Measurements from ENCODE around the gene SUPT6H. TPM values are rescaled to one million over a fixed set of nuclear protein-coding genes. Genes with fewer than 3 reads are reported as not detected.
A peak's percentile ranks its signal among the peaks of the same experiment; 100 is the strongest.

Gene SUPT6H
- total RNA-seq, 1 experiment from 2014 or later: 52.7 TPM

DNA sequence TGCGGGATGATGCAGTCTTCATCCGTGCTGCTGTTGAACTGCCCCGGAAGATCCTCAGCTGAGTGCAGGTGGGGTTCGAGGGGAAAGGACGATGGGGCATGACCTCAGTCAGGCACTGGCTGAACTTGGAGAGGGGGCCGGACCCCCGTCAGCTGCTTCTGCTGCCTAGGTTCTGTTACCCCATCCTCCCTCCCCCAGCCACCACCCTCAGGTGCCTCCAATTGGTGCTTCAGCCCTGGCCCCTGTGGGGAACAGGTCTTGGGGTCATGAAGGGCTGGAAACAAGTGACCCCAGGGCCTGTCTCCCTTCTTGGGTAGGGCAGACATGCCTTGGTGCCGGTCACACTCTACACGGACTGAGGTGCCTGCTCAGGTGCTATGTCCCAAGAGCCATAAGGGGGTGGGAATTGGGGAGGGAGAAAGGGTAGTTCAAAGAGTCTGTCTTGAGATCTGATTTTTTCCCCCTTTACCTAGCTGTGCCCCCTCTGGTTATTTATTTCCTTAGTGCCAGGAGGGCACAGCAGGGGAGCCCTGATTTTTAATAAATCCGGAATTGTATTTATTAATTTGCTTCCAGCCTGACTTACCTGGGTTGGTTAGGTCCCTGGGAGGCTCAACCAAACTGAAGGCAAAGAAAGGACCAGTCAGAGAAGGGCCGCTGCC lies 87.6 kb downstream of the SUPT6H start:
- no peak for DNase-seq (ENCODE audit: low spot score)

GRCh38 chr17:28750178-28751047 lies 88.4 kb downstream of the SUPT6H start:
- peak; percentile 92 for DNase-seq (ENCODE audit: low spot score)

- no peak for DNase-seq (ENCODE audit: low spot score)
Observed at GRCh38 chr17:28751600-28752366, 89.8 kb downstream of the SUPT6H start.

Other genes with a start within 250 kb of the SUPT6H start
- gene SLC13A2, start 188.6 kb upstream of the SUPT6H start, total RNA-seq (2014; rRNA removed; shearing (Covaris generic)): not detected in 2 replicates
- gene FOXN1, start 155.9 kb upstream of the SUPT6H start, total RNA-seq (2014; rRNA removed; shearing (Covaris generic)): 0.22 TPM in 1 of 2 replicates, not detected in the other
- 65.5 and 73.5 TPM in 2 replicates for gene UNC119, start 109.6 kb upstream of the SUPT6H start, total RNA-seq (2014; rRNA removed; shearing (Covaris generic))
- 48.9 and 83.5 TPM in 2 replicates for gene PIGS, start 90.7 kb upstream of the SUPT6H start, total RNA-seq (2014; rRNA removed; shearing (Covaris generic))
- gene ALDOC, start 85.3 kb upstream of the SUPT6H start, total RNA-seq (2014; rRNA removed; shearing (Covaris generic)): 1.3 and 2.1 TPM in 2 replicates
- 162 and 170 TPM in 2 replicates for gene SPAG5, start 63.2 kb upstream of the SUPT6H start, total RNA-seq (2014; rRNA removed; shearing (Covaris generic))
- 6.5 and 8.4 TPM in 2 replicates for gene RSKR, start 48.0 kb upstream of the SUPT6H start, total RNA-seq (2014; rRNA removed; shearing (Covaris generic))
- 119 and 131 TPM in 2 replicates for gene BLTP2, start 17.0 kb upstream of the SUPT6H start, total RNA-seq (2014; rRNA removed; shearing (Covaris generic))
- gene SDF2, start 299 bp upstream of the SUPT6H start, total RNA-seq (2014; rRNA removed; shearing (Covaris generic)): 102 and 112 TPM in 2 replicates
- gene PROCA1, start 49.7 kb downstream of the SUPT6H start, total RNA-seq (2014; rRNA removed; shearing (Covaris generic)): 1.2 and 2.0 TPM in 2 replicates
- 246 and 286 TPM in 2 replicates for gene RAB34, start 55.7 kb downstream of the SUPT6H start, total RNA-seq (2014; rRNA removed; shearing (Covaris generic))
- gene RPL23A, start 57.8 kb downstream of the SUPT6H start, total RNA-seq (2014; rRNA removed; shearing (Covaris generic)): 697 and 1,197 TPM in 2 replicates
- 3.3 and 3.9 TPM in 2 replicates for gene TLCD1, start 64.0 kb downstream of the SUPT6H start, total RNA-seq (2014; rRNA removed; shearing (Covaris generic))
- 1.5 and 2.5 TPM in 2 replicates for gene NEK8, start 66.6 kb downstream of the SUPT6H start, total RNA-seq (2014; rRNA removed; shearing (Covaris generic))
- 75.5 and 90.6 TPM in 2 replicates for gene TRAF4, start 81.8 kb downstream of the SUPT6H start, total RNA-seq (2014; rRNA removed; shearing (Covaris generic))
- gene FAM222B, start 180.6 kb downstream of the SUPT6H start, total RNA-seq (2014; rRNA removed; shearing (Covaris generic)): 9.2 and 10.2 TPM in 2 replicates
- gene ERAL1, start 192.8 kb downstream of the SUPT6H start, total RNA-seq (2014; rRNA removed; shearing (Covaris generic)): 45.1 and 66.6 TPM in 2 replicates
- 43.9 and 45.5 TPM in 2 replicates for gene FLOT2, start 235.5 kb downstream of the SUPT6H start, total RNA-seq (2014; rRNA removed; shearing (Covaris generic))
- 12.7 and 13.9 TPM in 2 replicates for gene DHRS13, start 240.9 kb downstream of the SUPT6H start, total RNA-seq (2014; rRNA removed; shearing (Covaris generic))